HG03045 (cell line): ENCODE results near the gene CLCN2.

Experiments used
- ATAC-seq: cut with Tn5 transposase; IDR thresholded peaks from one replicate; pipeline ENCODE4 v1.9.1; 2021; ENCODE audit warnings: mild to moderate bottlenecking, moderate library complexity; ENCODE audit not compliant: unreplicated experiment

The CLCN2 gene

GRCh38 chr3:184381261-184382224 lies 20.1 kb upstream of the CLCN2 start:
- ATAC-seq, result no peak

- no peak for ATAC-seq
Observed at GRCh38 chr3:184380627-184381260, 19.3 kb upstream of the CLCN2 start.

DNA sequence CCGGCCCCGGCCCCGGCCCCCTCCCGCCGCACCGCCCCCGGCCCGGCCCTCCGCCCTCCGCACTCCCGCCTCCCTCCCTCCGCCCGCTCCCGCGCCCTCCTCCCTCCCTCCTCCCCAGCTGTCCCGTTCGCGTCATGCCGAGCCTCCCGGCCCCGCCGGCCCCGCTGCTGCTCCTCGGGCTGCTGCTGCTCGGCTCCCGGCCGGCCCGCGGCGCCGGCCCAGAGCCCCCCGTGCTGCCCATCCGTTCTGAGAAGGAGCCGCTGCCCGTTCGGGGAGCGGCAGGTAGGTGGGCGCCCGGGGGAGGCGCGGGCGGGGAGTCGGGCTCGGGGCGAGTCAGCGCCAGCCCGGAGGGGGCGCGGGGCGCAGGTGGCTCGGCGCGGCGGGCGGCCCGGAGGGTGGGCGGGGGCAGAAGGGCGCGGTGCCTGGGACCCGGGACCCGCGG lies 18.8 kb upstream of the CLCN2 start:
- no peak for ATAC-seq

GRCh38 chr3:184379358-184380184 lies 18.2 kb upstream of the CLCN2 start, which contains the start of gene CHRD:
TSS of gene CHRD (plus strand) at chr3:184380054. CDS start at chr3:184380319, 265 bp downstream.
- ATAC-seq, result no peak

DNA sequence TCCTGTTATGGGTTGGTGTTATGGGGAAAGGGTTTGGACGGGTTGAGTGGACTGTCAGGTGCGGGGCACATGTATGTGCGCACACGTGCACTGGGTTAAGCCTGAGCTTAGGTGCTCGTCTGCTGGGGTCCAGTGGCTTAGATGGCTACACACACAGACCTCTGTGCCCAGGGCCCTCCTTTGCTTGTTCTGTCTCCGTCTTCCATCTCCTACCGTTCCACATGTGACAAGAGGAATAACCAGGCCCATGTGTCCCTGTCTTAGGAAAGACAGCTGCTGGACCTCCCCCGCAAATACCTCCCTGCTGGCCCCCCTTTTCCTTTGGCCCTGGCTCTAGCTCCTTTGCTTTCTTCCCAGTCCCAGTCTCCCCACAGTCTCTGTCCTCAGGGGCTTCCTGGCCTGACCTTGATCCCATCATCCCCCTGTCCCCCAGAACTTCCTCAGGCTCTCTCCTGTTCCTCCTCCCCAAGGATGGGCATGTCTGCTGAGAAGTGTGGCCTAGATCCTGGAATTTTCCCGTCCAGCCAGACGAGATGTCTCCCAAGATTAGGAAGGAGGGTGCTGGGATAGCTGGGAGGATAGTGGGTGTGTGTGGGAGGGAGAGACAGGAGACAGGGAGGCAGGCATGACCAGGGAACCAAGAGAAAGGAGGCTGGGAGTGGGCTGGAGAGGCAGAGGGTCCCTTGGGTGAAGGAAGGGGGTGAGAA lies 17.4 kb upstream of the CLCN2 start:
- no peak for ATAC-seq

GRCh38 chr3:184377882-184378445 lies 16.6 kb upstream of the CLCN2 start, which contains the start of gene THPO:
TSS of gene THPO (minus strand) at chr3:184378207. CDS start at chr3:184376259, 1,948 bp downstream.
- no peak for ATAC-seq

- ATAC-seq, result no peak
Observed at GRCh38 chr3:184377374-184377773, 16.0 kb upstream of the CLCN2 start.

GRCh38 chr3:184375747-184376461 lies 14.5 kb upstream of the CLCN2 start:
- ATAC-seq, result no peak

- no peak for ATAC-seq
Observed at GRCh38 chr3:184373422-184373821, 12.0 kb upstream of the CLCN2 start.

- ATAC-seq, result no peak
Observed at GRCh38 chr3:184372911-184373310, 11.5 kb upstream of the CLCN2 start.

GRCh38 chr3:184372296-184372821 lies 11.0 kb upstream of the CLCN2 start:
- ATAC-seq, result no peak

- ATAC-seq, result peak; percentile 74
Observed at GRCh38 chr3:184371570-184372018, 10.2 kb upstream of the CLCN2 start.

- no peak for ATAC-seq
Observed at GRCh38 chr3:184368586-184369183, 7.3 kb upstream of the CLCN2 start.

DNA sequence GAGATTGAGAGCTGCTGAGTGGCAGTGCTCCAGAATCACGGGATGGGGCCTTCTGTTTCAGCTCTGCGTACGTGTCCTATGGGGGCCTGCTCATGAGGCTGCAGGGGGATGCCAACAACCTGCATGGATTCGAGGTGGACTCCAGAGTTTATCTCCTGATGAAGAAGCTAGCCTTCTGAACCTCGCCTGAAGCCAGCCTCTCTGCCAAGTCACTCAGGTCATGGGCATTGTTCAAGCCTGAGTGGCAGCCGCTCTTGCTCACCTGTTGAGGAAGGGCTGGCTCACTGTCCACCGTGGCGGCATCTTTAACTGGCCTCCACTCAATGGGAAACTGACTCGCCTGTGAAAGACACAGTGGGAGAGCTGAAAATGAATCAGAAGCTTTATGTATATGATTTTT lies 6.7 kb upstream of the CLCN2 start:
- no peak for ATAC-seq

- ATAC-seq, result no peak
Observed at GRCh38 chr3:184366619-184367289, 5.3 kb upstream of the CLCN2 start.

DNA sequence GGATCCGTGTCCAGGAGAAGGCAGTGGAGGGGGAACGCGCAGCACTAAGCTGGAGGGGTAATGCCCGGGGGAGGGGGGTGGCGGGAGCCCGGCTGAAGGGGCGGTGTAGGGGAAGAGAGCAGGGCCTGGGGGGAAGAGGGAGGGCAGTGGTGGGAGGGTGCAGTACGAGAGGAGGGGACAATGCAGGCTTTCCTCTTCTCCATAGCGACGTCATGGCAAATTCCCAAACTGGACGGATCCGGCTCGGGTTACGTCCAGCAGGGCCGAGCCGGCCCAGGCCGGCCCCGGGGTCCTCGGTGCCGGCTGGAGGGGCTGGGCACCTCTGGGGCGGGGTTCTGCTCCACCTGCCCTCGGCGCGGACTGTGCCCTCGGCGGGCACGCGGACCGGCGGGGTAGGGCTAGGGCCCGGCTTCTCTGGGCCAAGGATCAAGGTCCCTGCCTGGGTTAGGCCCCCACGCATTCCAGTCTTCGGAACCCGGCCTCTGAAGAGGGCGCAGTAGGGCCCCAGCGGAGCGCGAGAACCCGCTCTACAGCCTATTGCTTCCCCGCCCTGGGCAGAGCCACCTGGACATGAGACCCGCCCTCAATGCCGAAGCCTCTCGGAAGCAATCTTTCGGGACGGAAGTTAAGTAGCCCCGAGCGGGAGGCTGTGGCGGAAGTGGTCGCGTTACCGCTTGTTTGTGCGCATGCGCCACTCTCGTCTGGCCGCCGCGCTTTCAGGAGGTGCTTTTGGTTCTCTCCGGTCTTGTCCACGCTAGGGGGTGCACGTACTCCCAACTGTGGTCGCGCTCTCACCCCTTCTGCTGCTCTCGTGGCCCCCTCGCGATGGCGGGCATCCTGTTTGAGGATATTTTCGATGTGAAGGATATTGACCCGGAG lies 1.5 kb upstream of the CLCN2 start:
- ATAC-seq, result peak; percentile 89
